ENCODE results near the gene CEACAM20. TPM values are rescaled to one million over a fixed set of nuclear protein-coding genes. Genes with fewer than 3 reads are reported as not detected.

The CEACAM20 gene
- total RNA-seq, 1 experiment from 2014 or later, result 0.28 TPM

DNA sequence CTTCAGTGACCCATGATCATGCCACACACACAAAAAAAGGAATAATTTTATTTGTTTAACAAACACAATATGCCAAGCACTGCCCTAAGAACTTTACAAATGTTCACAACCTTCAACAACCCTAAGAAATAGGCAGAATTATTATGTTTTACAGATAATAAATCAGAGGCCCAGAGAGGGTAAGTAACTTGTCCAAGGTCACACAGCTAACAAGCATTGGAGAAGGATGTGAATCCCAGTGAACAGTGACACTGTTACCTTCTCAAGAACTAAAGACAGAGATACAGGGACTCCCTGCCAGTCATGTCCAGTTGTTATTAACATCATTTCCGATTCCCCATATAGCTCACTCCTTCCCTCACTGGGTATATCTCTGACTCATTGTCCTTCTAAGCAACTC, 13.6 kb downstream of the CEACAM20 start:
- Mint-ChIP-seq H3K9me3 (ENCODE audit: low read depth, unreplicated experiment) (no peaks in the 10 kb centered on the region), H3K27me3 (ENCODE audit: unreplicated experiment) (peaks cover 12% of the 10 kb centered on the region), H3K4me1 (ENCODE audit: low read depth, unreplicated experiment) (no peaks in the 10 kb centered on the region), H3K36me3 (ENCODE audit: insufficient read depth, unreplicated experiment) (no peaks in the 10 kb centered on the region), H3K27ac (ENCODE audit: unreplicated experiment) (no peak overlapping the region), H3K4me3 (ENCODE audit: low read depth, unreplicated experiment) (no peak overlapping the region)
- no peak for DNase-seq
- CTCF ChIA-PET, result interaction anchor here (0.6 to 1.3 kb wide), 3 partner anchors 14 to 19 kb away, joined by 3 to 4 read pairs (median 3); partner anchors contain the start of gene CEACAM20
- intact Hi-C loops (cut with micrococcal nuclease; ENCODE audit: unreplicated experiment), result no loop called here
- BruUV-seq (replicated peaks), result no TSS peak
- TF ChIP-seq, protein P1, sequence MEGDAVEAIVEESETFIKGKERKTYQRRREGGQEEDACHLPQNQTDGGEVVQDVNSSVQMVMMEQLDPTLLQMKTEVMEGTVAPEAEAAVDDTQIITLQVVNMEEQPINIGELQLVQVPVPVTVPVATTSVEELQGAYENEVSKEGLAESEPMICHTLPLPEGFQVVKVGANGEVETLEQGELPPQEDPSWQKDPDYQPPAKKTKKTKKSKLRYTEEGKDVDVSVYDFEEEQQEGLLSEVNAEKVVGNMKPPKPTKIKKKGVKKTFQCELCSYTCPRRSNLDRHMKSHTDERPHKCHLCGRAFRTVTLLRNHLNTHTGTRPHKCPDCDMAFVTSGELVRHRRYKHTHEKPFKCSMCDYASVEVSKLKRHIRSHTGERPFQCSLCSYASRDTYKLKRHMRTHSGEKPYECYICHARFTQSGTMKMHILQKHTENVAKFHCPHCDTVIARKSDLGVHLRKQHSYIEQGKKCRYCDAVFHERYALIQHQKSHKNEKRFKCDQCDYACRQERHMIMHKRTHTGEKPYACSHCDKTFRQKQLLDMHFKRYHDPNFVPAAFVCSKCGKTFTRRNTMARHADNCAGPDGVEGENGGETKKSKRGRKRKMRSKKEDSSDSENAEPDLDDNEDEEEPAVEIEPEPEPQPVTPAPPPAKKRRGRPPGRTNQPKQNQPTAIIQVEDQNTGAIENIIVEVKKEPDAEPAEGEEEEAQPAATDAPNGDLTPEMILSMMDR (IDR thresholded peaks at IDR 0.05; ENCODE audit: unreplicated experiment), result no peak

DNA sequence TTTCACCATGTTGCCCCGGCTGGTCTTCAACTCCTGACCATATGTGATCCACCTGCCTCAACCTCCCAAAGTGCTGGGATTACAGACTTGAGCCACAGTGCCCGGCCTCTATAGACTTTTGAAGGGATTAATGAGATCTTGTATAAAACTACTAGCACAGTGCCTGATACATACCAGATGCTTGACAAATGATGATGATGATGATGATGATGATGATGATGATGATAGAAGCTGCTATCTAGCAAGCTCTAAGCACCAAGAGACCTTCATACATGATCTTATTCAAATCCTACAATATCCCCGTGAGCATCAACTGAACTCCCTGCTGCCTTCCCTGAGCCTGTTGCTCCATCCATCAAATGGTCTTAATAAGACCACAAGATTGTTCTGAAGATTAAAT, 14.4 kb downstream of the CEACAM20 start:
- Mint-ChIP-seq H3K27me3 (ENCODE audit: unreplicated experiment) (peaks cover 21% of the 10 kb centered on the region), H3K9me3 (ENCODE audit: low read depth, unreplicated experiment) (no peaks in the 10 kb centered on the region), H3K4me3 (ENCODE audit: low read depth, unreplicated experiment) (no peak overlapping the region), H3K36me3 (ENCODE audit: insufficient read depth, unreplicated experiment) (no peaks in the 10 kb centered on the region), H3K27ac (ENCODE audit: unreplicated experiment) (no peak overlapping the region), H3K4me1 (ENCODE audit: low read depth, unreplicated experiment) (no peaks in the 10 kb centered on the region)
- DNase-seq, result no peak
- no TSS peak for BruUV-seq (replicated peaks)
- intact Hi-C loops (cut with micrococcal nuclease; ENCODE audit: unreplicated experiment), result no loop called here
- CTCF ChIA-PET, result no interaction called here
- TF ChIP-seq, protein P1 (IDR thresholded peaks at IDR 0.05; ENCODE audit: unreplicated experiment), result no peak

DNA sequence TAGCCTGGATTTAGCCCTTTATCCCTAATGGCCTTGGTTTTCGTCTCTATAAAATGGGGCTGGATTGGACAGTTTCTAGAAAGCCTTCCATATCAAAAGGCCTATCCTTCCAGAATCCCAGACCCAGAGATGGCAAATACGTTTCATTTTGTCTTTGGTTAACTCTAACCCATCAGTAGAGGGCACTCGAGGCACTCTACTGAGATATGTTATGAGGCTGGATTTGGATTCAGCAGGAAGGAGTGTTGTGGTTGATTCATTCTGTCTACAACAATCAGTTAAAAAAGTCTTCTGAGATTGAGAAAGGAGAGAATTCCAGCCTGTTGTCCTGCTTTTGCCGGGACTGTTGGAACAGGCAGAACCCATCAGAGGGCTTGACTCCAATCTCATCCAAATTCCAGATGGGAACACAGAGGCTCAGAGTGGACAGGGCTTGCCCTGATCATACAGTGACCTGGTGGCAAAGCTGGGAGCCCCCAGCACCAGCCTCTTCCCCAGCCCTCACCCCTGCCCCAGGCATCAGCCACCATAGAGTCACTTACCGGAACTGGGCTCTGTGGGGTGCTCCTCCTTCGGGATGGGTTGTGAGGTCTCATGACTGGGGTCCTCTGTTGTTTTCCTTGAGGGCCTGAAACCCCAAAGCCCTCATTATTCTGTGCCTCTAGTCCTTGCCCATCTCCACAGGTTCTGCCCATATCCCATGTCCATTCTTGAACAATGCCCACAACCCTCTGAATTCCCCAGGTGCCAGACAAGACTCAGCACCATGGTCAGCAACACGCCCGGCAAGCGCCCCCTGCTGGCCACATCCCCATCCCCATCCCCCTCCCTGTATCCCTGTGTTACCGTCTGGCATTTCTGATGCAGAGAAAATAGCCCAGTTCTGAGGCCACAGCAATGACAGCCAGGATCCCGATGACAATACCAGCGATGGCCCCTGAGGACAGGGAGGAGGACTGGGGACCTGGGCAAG, 16.9 kb downstream of the CEACAM20 start:
- peak; percentile 81 for DNase-seq
- H3K9me3 Mint-ChIP-seq (ENCODE audit: low read depth, unreplicated experiment), result no peaks in the 10 kb centered on the region
- H3K36me3 Mint-ChIP-seq (ENCODE audit: insufficient read depth, unreplicated experiment), result no peaks in the 10 kb centered on the region
- no peak overlapping the region for H3K27ac Mint-ChIP-seq (ENCODE audit: unreplicated experiment)
- BruUV-seq (replicated peaks), result no TSS peak
- H3K27me3 Mint-ChIP-seq (ENCODE audit: unreplicated experiment), result peaks cover 39% of the 10 kb centered on the region
- H3K4me3 Mint-ChIP-seq (ENCODE audit: low read depth, unreplicated experiment), result no peak overlapping the region
- TF ChIP-seq, protein P1 (IDR thresholded peaks at IDR 0.05; ENCODE audit: unreplicated experiment), result peak; percentile 88
- CTCF ChIA-PET, result interaction anchor here (0.5 to 0.6 kb wide), 2 partner anchors 24 to 737 kb away, joined by 3 to 4 read pairs; no protein-coding TSS in a partner anchor
- H3K4me1 Mint-ChIP-seq (ENCODE audit: low read depth, unreplicated experiment), result no peaks in the 10 kb centered on the region
- intact Hi-C loops (cut with micrococcal nuclease; ENCODE audit: unreplicated experiment), result loop anchor here (2.0 to 5.0 kb wide), 2 partner anchors 40 to 55 kb away; no protein-coding TSS in a partner anchor

DNA sequence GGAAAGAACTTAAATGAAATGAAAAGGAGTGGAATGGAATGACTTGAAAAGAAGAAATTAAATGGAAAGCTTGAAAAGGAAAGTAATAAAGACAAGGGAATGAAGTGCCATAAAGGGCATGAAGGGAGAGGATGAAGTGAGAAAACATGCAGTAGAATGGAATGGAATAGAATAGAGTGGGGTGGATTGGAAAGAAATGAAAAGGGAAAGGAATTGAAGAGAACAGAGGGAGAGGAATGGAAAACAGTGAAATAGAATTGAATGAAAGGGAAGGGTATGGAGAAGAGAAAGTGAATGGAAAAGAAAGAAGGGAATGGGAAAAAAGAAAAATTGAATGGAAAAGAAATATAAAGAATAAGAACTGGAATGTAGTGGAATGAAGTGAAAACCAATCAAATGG, 20.0 kb downstream of the CEACAM20 start:
- H3K4me3 Mint-ChIP-seq (ENCODE audit: low read depth, unreplicated experiment), result no peak overlapping the region
- H3K36me3 Mint-ChIP-seq (ENCODE audit: insufficient read depth, unreplicated experiment), result no peaks in the 10 kb centered on the region
- BruUV-seq (replicated peaks), result no TSS peak
- peaks cover 55% of the 10 kb centered on the region for H3K27me3 Mint-ChIP-seq (ENCODE audit: unreplicated experiment)
- H3K27ac Mint-ChIP-seq (ENCODE audit: unreplicated experiment), result no peak overlapping the region
- no peaks in the 10 kb centered on the region for H3K4me1 Mint-ChIP-seq (ENCODE audit: low read depth, unreplicated experiment)
- intact Hi-C loops (cut with micrococcal nuclease; ENCODE audit: unreplicated experiment), result no loop called here
- CTCF ChIA-PET, result no interaction called here
- H3K9me3 Mint-ChIP-seq (ENCODE audit: low read depth, unreplicated experiment), result no peaks in the 10 kb centered on the region
- no peak for DNase-seq
- TF ChIP-seq, protein P1 (IDR thresholded peaks at IDR 0.05; ENCODE audit: unreplicated experiment), result no peak

Measured in Calu3 (cell line).